Measurements from ENCODE around the gene DIP2B.

DIP2B gene

GRCh38 chr12:50579757-50580267 is 75.0 kb downstream of the DIP2B start:
- DNase-seq = peak; percentile 21

GRCh38 chr12:50580436-50580835 is 75.7 kb downstream of the DIP2B start:
- DNase-seq = no peak

GRCh38 chr12:50581226-50582184 is 76.7 kb downstream of the DIP2B start:
- DNase-seq = no peak

- DNase-seq = no peak
These were observed 79.3 kb downstream of the DIP2B start for GRCh38 chr12:50584135-50584534.

- no peak for DNase-seq
These were observed 85.1 kb downstream of the DIP2B start for GRCh38 chr12:50589650-50590435.

- DNase-seq = no peak
These were observed 86.1 kb downstream of the DIP2B start for GRCh38 chr12:50590869-50591268.

- no peak for DNase-seq
These were observed 90.9 kb downstream of the DIP2B start for GRCh38 chr12:50595667-50596066.

GRCh38 chr12:50597200-50598195 is 92.7 kb downstream of the DIP2B start:
- no peak for DNase-seq

- DNase-seq = no peak
These were observed 93.6 kb downstream of the DIP2B start for GRCh38 chr12:50598321-50598862.

- no peak for DNase-seq
These were observed 94.7 kb downstream of the DIP2B start for GRCh38 chr12:50599366-50600095.

- no peak for DNase-seq
These were observed 95.6 kb downstream of the DIP2B start for GRCh38 chr12:50600364-50600763.

GRCh38 chr12:50603817-50604639 is 99.2 kb downstream of the DIP2B start:
- no peak for DNase-seq

GRCh38 chr12:50604640-50604920 is 99.8 kb downstream of the DIP2B start:
- DNase-seq = no peak

- DNase-seq = no peak
These were observed 102.0 kb downstream of the DIP2B start for GRCh38 chr12:50606675-50607375.

GRCh38 chr12:50609292-50609874 is 104.6 kb downstream of the DIP2B start:
- DNase-seq = no peak

- DNase-seq = no peak
These were observed 105.4 kb downstream of the DIP2B start for GRCh38 chr12:50610171-50610570.

GRCh38 chr12:50611021-50611744 is 106.4 kb downstream of the DIP2B start:
- no peak for DNase-seq

GRCh38 chr12:50612882-50613281 is 108.1 kb downstream of the DIP2B start:
- no peak for DNase-seq

- DNase-seq = no peak
These were observed 108.7 kb downstream of the DIP2B start for GRCh38 chr12:50613463-50613862.

Measured in SIG-M5 (cell line).